ENCODE data around the gene PARVA.

DNA sequence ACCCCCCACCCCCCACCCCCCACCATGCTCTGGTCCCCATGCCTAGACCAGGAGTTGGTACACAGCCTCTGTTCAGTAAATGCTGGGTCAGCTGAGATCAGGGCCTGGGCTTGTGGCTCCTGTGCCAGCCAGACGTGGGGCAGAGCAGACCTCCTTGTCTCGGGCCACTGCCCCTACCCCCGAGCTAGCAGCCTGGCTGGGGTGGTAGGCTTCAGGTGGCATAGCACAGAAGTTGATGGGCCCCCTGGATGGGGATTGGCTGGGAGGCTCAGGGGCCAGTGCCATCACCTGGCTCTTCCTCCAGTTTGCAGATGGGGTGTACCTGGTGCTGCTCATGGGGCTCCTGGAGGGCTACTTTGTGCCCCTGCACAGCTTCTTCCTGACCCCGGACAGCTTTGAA is 139.9 kb downstream of the PARVA start:
- TF ChIP-seq EGR1 (IDR thresholded peaks at IDR 0.05): no peak
- no peak for TF ChIP-seq MAX (IDR thresholded peaks at IDR 0.05)
- no peak for TF ChIP-seq REST (IDR thresholded peaks at IDR 0.05; ENCODE audit: low read depth)
- TF ChIP-seq ZBTB7A (IDR thresholded peaks at IDR 0.05; ENCODE audit: low read depth): no peak
- TF ChIP-seq TCF12 (IDR thresholded peaks at IDR 0.05; ENCODE audit: low read depth): no peak
- TF ChIP-seq TEAD4 (IDR thresholded peaks at IDR 0.05): no peak
- TF ChIP-seq CEBPB (IDR thresholded peaks at IDR 0.05): no peak
- no peak for TF ChIP-seq TAF1 (IDR thresholded peaks at IDR 0.05; ENCODE audit: low read depth)
- TF ChIP-seq USF1 (IDR thresholded peaks at IDR 0.05): no peak
- TF ChIP-seq RAD21 (IDR thresholded peaks at IDR 0.05; ENCODE audit: low read depth): no peak
- no peak for TF ChIP-seq EP300 (IDR thresholded peaks at IDR 0.05; ENCODE audit: borderline replicate concordance)
- TF ChIP-seq NFIC (IDR thresholded peaks at IDR 0.05): no peak

Measured in Ishikawa (cell line).